Keratinocyte (primary cell): ENCODE data around the gene SP6. TPM values are rescaled to one million over a fixed set of nuclear protein-coding genes. Genes with fewer than 3 reads are reported as not detected.

ENCODE experiments used
- DNase-seq: peaks from one replicate; pipeline ENCODE4 v3.0.0-alpha.2; 2011; ENCODE audit warnings: low read depth, missing footprints, low spot score
- FAIRE-seq: peaks from 2 replicates; lab custom pipeline; 2011; peaks lifted over from hg19 to GRCh38; lab: Jason Lieb, UNC
- H2AFZ ChIP-seq: 2 replicates; pipeline ENCODE4 v1.6.0; 2012; ENCODE audit warnings: low read length, control low read depth, inconsistent platforms; ENCODE audit not compliant: control insufficient read depth
- H3K27ac ChIP-seq: 2 replicates; pipeline ENCODE4 v1.5.1; 2011; ENCODE audit warnings: low read length; ENCODE audit not compliant: control insufficient read depth, insufficient read depth
- H3K27me3 ChIP-seq: 3 replicates; pipeline ENCODE4 v1.6.0; 2011; ENCODE audit warnings: low read length; ENCODE audit not compliant: control insufficient read depth, insufficient read depth; ENCODE audit errors: extremely low read depth
- H3K36me3 ChIP-seq, 2 experiments: 2 replicates in 1 of 2; 3 replicates in 1 of 2; pipeline ENCODE4 v1.5.1; 2011; ENCODE audit warnings: low read length in 2 of 2, mild to moderate bottlenecking in 1 of 2; ENCODE audit not compliant: control insufficient read depth in 2 of 2, insufficient read depth in 2 of 2; ENCODE audit errors: extremely low read depth in 1 of 2
- H3K4me1 ChIP-seq: 3 replicates; pipeline ENCODE4 v1.5.1; 2011; ENCODE audit warnings: low read length; ENCODE audit not compliant: control insufficient read depth, insufficient read depth; ENCODE audit errors: extremely low read depth
- H3K4me2 ChIP-seq: 3 replicates; pipeline ENCODE4 v1.6.0; 2011; ENCODE audit warnings: low read depth, low read length; ENCODE audit not compliant: control insufficient read depth, insufficient read depth; ENCODE audit errors: extremely low read depth
- H3K4me3 ChIP-seq, 3 experiments: fragments of 200-600 bp in 1 of 3; sonication (generic) in 1 of 3; 2 replicates in 2 of 3; 3 replicates in 1 of 3; pipeline ENCODE4 v1.5.1; 2011 to 2016; ENCODE audit warnings: low read length in 3 of 3, mild to moderate bottlenecking in 3 of 3, control low read depth in 2 of 3, inconsistent platforms in 1 of 3, low read depth in 1 of 3, mixed read lengths in 1 of 3, mixed run types in 1 of 3, moderate library complexity in 1 of 3; ENCODE audit not compliant: control insufficient read depth in 2 of 3, insufficient read depth in 2 of 3; ENCODE audit errors: extremely low read depth in 1 of 3
- H3K79me2 ChIP-seq: 2 replicates; pipeline ENCODE4 v1.6.0; 2012; ENCODE audit warnings: low read length; ENCODE audit not compliant: control insufficient read depth, insufficient read depth
- H3K9ac ChIP-seq: 3 replicates; pipeline ENCODE4 v1.6.0; 2011; ENCODE audit warnings: low read length; ENCODE audit not compliant: control insufficient read depth, insufficient read depth; ENCODE audit errors: extremely low read depth
- H3K9me1 ChIP-seq: 3 replicates; pipeline ENCODE4 v1.6.0; 2011; ENCODE audit warnings: low read length; ENCODE audit not compliant: control insufficient read depth, insufficient read depth; ENCODE audit errors: extremely low read depth
- H3K9me3 ChIP-seq: 2 replicates; pipeline ENCODE4 v1.5.1; 2012; ENCODE audit warnings: low read depth, low read length; ENCODE audit not compliant: control insufficient read depth
- H4K20me1 ChIP-seq: 3 replicates; pipeline ENCODE4 v1.6.0; 2011; ENCODE audit warnings: low read length; ENCODE audit not compliant: control insufficient read depth, insufficient read depth; ENCODE audit errors: extremely low read depth
- EZH2 ChIP-seq: IDR thresholded peaks from one replicate; pipeline ENCODE4 v1.6.1; 2012; ENCODE audit warnings: inconsistent platforms, mild to moderate bottlenecking, low read length, moderate library complexity
- dilution Hi-C: fragments of 300-500 bp; cut with MboI; formaldehyde crosslinking; loops from one replicate; pipeline ENCODE4 v1.7.0; 2020; ENCODE audit warnings: low sequenced_read_pairs; ENCODE audit not compliant: extremely low pct_ligation_motif_present
- polyA plus RNA-seq, 5 experiments: library from polyadenylated mRNA; depleted of rRNA in 3 of 5; stranded (reverse) in 3 of 5; stranded (forward) in 1 of 5; unstranded in 1 of 5; fragments of >200 nt; gene quantifications; 1 replicate in 1 of 5; 2 replicates in 3 of 5; 3 replicates in 1 of 5; pipeline versions ENCODE4 v1.2.1 to v1.2.3, GENCODE V29; 2011 to 2012; ENCODE audit warnings: missing spikeins in 2 of 5, low read depth in 1 of 5, low replicate concordance in 1 of 5
- TF ChIP-seq, protein P1 (sequence below), 3 experiments: IDR thresholded peaks in 1 of 3; conservative IDR thresholded peaks in 1 of 3; optimal IDR thresholded peaks in 1 of 3; 2 replicates in 2 of 3; 3 replicates in 1 of 3; pipeline versions ENCODE3 to v1.5.1; 2011; ENCODE audit warnings: low read length in 3 of 3, mild to moderate bottlenecking in 3 of 3, moderate library complexity in 2 of 3, control low read depth in 1 of 3, inconsistent platforms in 1 of 3; ENCODE audit not compliant: insufficient read depth in 2 of 3; ENCODE audit errors: extremely low read depth in 1 of 3

SP6 gene
- polyA plus RNA-seq, 1 donor (not counting 4 experiments of a cell fraction or from before 2014, with no cell fraction given), result 2.0 TPM

DNA sequence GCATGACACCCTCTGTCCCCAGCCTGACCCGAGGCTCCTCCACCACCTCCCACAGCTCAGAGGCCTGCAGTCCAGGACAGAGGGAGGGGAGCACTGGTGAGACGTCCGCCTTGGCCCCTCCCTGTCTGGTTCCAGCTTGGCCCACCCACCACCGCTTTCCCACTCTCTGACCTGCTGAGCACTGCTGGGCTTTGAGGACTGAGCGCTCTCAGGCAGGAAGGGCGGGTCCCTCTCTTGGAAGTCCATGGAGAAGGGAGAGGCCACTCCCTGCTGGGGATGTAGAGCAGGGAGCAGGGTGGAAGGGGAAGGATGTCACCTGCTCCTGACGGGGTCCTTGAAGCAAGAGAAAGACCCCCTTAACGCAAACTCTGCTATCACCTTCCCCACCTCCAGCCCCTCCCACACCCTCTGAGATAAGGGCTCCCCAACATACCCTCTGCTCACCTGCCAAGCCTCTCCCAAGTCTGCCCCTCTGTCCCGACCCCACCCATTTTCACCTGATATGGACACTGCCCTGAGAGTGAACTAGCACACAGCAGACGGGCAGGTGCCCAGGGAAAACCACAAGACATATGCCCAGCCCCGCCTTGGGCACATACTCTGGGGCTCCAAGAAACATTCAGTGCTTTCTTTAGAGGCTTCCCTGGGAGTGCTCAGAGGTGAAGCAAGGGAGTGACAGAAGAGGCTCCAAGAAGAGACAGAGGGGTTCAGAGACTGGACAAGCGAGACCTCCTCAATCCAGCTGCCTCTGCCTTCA is 30.8 kb downstream of the SP6 start:
- H3K36me3 ChIP-seq, result peaks cover 7 to 11% of the 10 kb centered on the region in 2 experiments
- H3K4me2 ChIP-seq, result no peak overlapping the region
- no peaks in the 10 kb centered on the region for H4K20me1 ChIP-seq
- H3K79me2 ChIP-seq, result no peaks in the 10 kb centered on the region
- no peak overlapping the region for H2AFZ ChIP-seq
- H3K4me3 ChIP-seq, result no peak overlapping the region
- H3K9me3 ChIP-seq, result no peaks in the 10 kb centered on the region
- H3K27me3 ChIP-seq, result no peaks in the 10 kb centered on the region
- dilution Hi-C loops, result no loop called here
- H3K9me1 ChIP-seq, result no peaks in the 10 kb centered on the region
- TF ChIP-seq, protein P1, sequence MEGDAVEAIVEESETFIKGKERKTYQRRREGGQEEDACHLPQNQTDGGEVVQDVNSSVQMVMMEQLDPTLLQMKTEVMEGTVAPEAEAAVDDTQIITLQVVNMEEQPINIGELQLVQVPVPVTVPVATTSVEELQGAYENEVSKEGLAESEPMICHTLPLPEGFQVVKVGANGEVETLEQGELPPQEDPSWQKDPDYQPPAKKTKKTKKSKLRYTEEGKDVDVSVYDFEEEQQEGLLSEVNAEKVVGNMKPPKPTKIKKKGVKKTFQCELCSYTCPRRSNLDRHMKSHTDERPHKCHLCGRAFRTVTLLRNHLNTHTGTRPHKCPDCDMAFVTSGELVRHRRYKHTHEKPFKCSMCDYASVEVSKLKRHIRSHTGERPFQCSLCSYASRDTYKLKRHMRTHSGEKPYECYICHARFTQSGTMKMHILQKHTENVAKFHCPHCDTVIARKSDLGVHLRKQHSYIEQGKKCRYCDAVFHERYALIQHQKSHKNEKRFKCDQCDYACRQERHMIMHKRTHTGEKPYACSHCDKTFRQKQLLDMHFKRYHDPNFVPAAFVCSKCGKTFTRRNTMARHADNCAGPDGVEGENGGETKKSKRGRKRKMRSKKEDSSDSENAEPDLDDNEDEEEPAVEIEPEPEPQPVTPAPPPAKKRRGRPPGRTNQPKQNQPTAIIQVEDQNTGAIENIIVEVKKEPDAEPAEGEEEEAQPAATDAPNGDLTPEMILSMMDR (optimal IDR thresholded peaks at IDR 0.05 in 1 of 3, IDR thresholded peaks at IDR 0.05 in 1 of 3, conservative IDR thresholded peaks at IDR 0.05 in 1 of 3; ENCODE audit: extremely low read depth in 1 of 3, insufficient read depth in 2 of 3, low read length in 3 of 3), result no peak
- TF ChIP-seq EZH2, result no peak
- H3K27ac ChIP-seq, result no peak overlapping the region
- H3K9ac ChIP-seq, result no peak overlapping the region
- FAIRE-seq (no peak), DNase-seq (no peak)
- H3K4me1 ChIP-seq, result peaks cover 15% of the 10 kb centered on the region

DNA sequence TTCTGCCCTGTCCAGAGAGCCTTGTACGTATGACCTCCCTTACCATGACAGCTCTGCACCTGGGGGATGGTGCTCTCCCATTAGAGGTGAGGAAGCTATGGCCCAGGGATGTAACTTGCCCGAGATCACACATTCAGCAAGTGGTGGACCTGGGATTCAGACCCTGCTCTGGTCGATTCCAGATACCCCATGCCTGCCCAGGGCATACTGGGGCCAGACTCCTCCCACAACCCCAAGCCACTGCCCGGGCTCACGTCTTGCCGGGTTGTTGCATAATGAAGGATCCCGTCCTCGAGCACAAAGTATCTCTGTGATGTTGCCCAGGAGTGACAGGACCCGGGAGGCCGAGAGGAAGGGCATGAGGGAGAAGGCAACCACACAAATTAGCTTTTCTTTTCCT is 31.5 kb downstream of the SP6 start:
- no peaks in the 10 kb centered on the region for H3K79me2 ChIP-seq
- no peak overlapping the region for H3K9ac ChIP-seq
- no peak overlapping the region for H2AFZ ChIP-seq
- H4K20me1 ChIP-seq, result no peaks in the 10 kb centered on the region
- dilution Hi-C loops, result no loop called here
- no peaks in the 10 kb centered on the region for H3K9me3 ChIP-seq
- no peaks in the 10 kb centered on the region for H3K27me3 ChIP-seq
- no peak overlapping the region for H3K4me2 ChIP-seq
- H3K36me3 ChIP-seq, result peaks cover 7 to 10% of the 10 kb centered on the region in 2 experiments
- H3K4me1 ChIP-seq, result peaks cover 15% of the 10 kb centered on the region
- no peak overlapping the region for H3K27ac ChIP-seq
- TF ChIP-seq EZH2, result no peak
- TF ChIP-seq, protein P1 (optimal IDR thresholded peaks at IDR 0.05 in 1 of 3, IDR thresholded peaks at IDR 0.05 in 1 of 3, conservative IDR thresholded peaks at IDR 0.05 in 1 of 3; ENCODE audit: extremely low read depth in 1 of 3, insufficient read depth in 2 of 3, low read length in 3 of 3), result no peak
- FAIRE-seq (no peak), DNase-seq (no peak)
- H3K4me3 ChIP-seq, result no peak overlapping the region
- H3K9me1 ChIP-seq, result no peaks in the 10 kb centered on the region
